Kidney epithelial cell (primary cell): ENCODE results near the gene CD63. TPM values are rescaled to one million over a fixed set of nuclear protein-coding genes. Genes with fewer than 3 reads are reported as not detected.

Source experiments
- DNase-seq: peaks from one replicate; pipeline ENCODE4 v3.0.0-alpha.2; 2010; ENCODE audit warnings: low read depth
- H3K27me3 ChIP-seq: 2 replicates; pipeline ENCODE4 v1.6.0; 2011; ENCODE audit warnings: low read length; ENCODE audit not compliant: control insufficient read depth, insufficient read depth
- H3K36me3 ChIP-seq: 2 replicates; pipeline ENCODE4 v1.5.1; 2011; ENCODE audit warnings: low read length; ENCODE audit not compliant: control insufficient read depth, insufficient read depth
- H3K4me3 ChIP-seq: 2 replicates; pipeline ENCODE4 v1.5.1; 2011; ENCODE audit warnings: low read depth, mild to moderate bottlenecking, control low read depth, low read length
- CTCF ChIP-seq: IDR thresholded peaks from 2 replicates; pipeline ENCODE4 v1.5.1; 2011; ENCODE audit warnings: mild to moderate bottlenecking, moderate library complexity, low read length, control low read depth, inconsistent platforms; ENCODE audit not compliant: insufficient read depth, poor library complexity, severe bottlenecking
- total RNA-seq: library from RNA; depleted of rRNA; stranded (reverse); fragments of >200 nt; gene quantifications from 2 replicates; pipeline ENCODE4 v1.2.3, GENCODE V29; 2015

The CD63 gene
- total RNA-seq, 1 donor from 2014 or later = 1,149 TPM

GRCh38 chr12:55736780-55737580 lies 8.2 kb upstream of the CD63 start:
- no peaks in the 10 kb centered on the region for H3K36me3 ChIP-seq
- peak; percentile 89 for TF ChIP-seq CTCF
- DNase-seq = no peak
- no peaks in the 10 kb centered on the region for H3K27me3 ChIP-seq
- no peak overlapping the region for H3K4me3 ChIP-seq

GRCh38 chr12:55736076-55736475 lies 7.3 kb upstream of the CD63 start:
- H3K4me3 ChIP-seq = no peak overlapping the region
- no peaks in the 10 kb centered on the region for H3K27me3 ChIP-seq
- no peak for DNase-seq
- TF ChIP-seq CTCF = no peak
- H3K36me3 ChIP-seq = no peaks in the 10 kb centered on the region

GRCh38 chr12:55734595-55734994 lies 5.8 kb upstream of the CD63 start:
- Histone ChIP-seq H3K36me3 (no peaks in the 10 kb centered on the region), H3K27me3 (no peaks in the 10 kb centered on the region), H3K4me3 (no peak overlapping the region)
- TF ChIP-seq CTCF = no peak
- no peak for DNase-seq

- no peaks in the 10 kb centered on the region for H3K36me3 ChIP-seq
- H3K4me3 ChIP-seq = no peak overlapping the region
- DNase-seq = no peak
- TF ChIP-seq CTCF = no peak
- H3K27me3 ChIP-seq = no peaks in the 10 kb centered on the region
Measured at GRCh38 chr12:55733858-55734257, 5.0 kb upstream of the CD63 start.

- no peaks in the 10 kb centered on the region for H3K27me3 ChIP-seq
- H3K4me3 ChIP-seq = no peak overlapping the region
- no peak for DNase-seq
- TF ChIP-seq CTCF = no peak
- no peaks in the 10 kb centered on the region for H3K36me3 ChIP-seq
Measured at GRCh38 chr12:55733021-55733555, 4.3 kb upstream of the CD63 start.
